ENCODE results near the gene XRCC3. TPM values are rescaled to one million over a fixed set of nuclear protein-coding genes. Genes with fewer than 3 reads are reported as not detected.
"Not testable (repeated sequence)": the region's sequence is repeated elsewhere in the genome, so short reads cannot be mapped to it uniquely, and the experiment has no call there.

Gene XRCC3
- total and polyA plus RNA-seq, 2 donors (not counting 3 experiments of a cell fraction or from before 2014, with no cell fraction given): 13.6 to 27.2 TPM

DNA sequence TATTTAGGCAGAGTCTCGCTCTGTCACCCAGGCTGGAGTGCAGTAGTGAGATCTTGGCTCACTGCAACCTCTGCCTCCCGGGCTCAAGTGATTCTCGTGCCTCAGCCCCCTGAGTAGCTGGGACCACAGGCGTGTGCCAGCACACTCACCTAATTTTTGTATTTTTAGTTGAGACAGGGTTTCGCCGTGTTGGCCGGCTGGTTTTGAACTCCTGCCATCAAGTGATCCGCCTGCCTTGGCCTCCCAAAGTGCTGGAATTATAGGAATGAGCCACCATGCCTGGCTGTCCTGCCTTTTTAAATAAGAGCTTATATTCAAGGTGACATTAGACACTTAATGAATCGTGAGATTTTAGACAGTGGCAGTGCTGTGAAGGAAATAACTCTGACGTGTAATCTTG lies 61.9 kb downstream of the XRCC3 start:
- H3K4me1 ChIP-seq (ENCODE audit: control insufficient read depth, extremely low read depth, insufficient read depth, low read length); H3K27me3 ChIP-seq (ENCODE audit: control insufficient read depth in 2 of 2, insufficient read depth in 2 of 2, low read length in 2 of 2); BruUV-seq (replicated peaks); H3K9ac ChIP-seq (replicated peaks; ENCODE audit: extremely low read depth, insufficient read depth, low read length); H2AFZ ChIP-seq (ENCODE audit: low read depth, low read length); H3K4me3 ChIP-seq (replicated peaks in 1 of 3; ENCODE audit: insufficient read depth in 1 of 3, low read depth in 1 of 3, low read length in 3 of 3); intact Hi-C loops (cut with micrococcal nuclease); FAIRE-seq; H4K20me1 ChIP-seq (replicated peaks; ENCODE audit: control insufficient read depth, extremely low read depth, insufficient read depth, low read length); H3K9me1 ChIP-seq (replicated peaks; ENCODE audit: control insufficient read depth, extremely low read depth, insufficient read depth, low read length); H3K9me3 ChIP-seq (replicated peaks; ENCODE audit: control insufficient read depth, insufficient read depth, low read length); H3K27ac ChIP-seq (ENCODE audit: insufficient read depth, low read depth, low read length); H3K4me2 ChIP-seq (ENCODE audit: insufficient read depth, low read length); dilution Hi-C loops (cut with MboI; ENCODE audit: extremely low pct_ligation_motif_present, low sequenced_read_pairs); POLR2A ChIA-PET; CTCF ChIA-PET; DNase-seq (ENCODE audit: low read depth, low spot score): not testable (repeated sequence)
- Histone ChIP-seq H3K79me2 (ENCODE audit: control insufficient read depth, insufficient read depth, low read length) (peaks cover 76% of the 10 kb centered on the region), H3K36me3 (ENCODE audit: control insufficient read depth in 2 of 2, extremely low read depth in 1 of 2, insufficient read depth in 2 of 2, low read length in 2 of 2) (peaks cover 5 to 23% of the 10 kb centered on the region in 2 experiments)

DNA sequence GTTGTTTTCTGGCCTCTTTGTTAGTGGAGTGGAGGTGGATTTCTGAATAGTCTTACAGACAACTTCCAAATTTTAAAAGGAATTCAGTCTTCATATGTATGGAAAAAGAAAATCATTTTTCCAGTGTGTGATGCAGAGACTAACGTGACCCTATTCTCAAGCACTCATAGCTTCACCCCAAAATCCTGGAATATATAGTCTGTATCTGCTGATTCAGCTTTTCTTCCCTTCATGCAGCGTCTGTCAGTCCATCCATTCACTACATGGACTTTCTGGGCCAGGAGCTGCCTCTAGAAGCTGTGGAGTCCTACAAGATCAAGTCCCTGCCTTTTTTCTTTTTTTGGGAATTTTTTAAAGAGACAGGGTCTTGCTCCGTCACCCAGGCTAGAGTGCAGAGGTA lies 62.4 kb downstream of the XRCC3 start:
- intact Hi-C loops (cut with micrococcal nuclease): no loop called here
- Histone ChIP-seq H3K27me3 (ENCODE audit: control insufficient read depth in 2 of 2, insufficient read depth in 2 of 2, low read length in 2 of 2) (no peaks in the 10 kb centered on the region), H3K4me1 (ENCODE audit: control insufficient read depth, extremely low read depth, insufficient read depth, low read length) (no peaks in the 10 kb centered on the region), H3K9me1 (replicated peaks; ENCODE audit: control insufficient read depth, extremely low read depth, insufficient read depth, low read length) (no peaks in the 10 kb centered on the region), H3K79me2 (ENCODE audit: control insufficient read depth, insufficient read depth, low read length) (peaks cover 79% of the 10 kb centered on the region), H3K4me2 (ENCODE audit: insufficient read depth, low read length) (no peak overlapping the region), H3K36me3 (ENCODE audit: control insufficient read depth in 2 of 2, extremely low read depth in 1 of 2, insufficient read depth in 2 of 2, low read length in 2 of 2) (peaks cover 5 to 21% of the 10 kb centered on the region in 2 experiments), H2AFZ (ENCODE audit: low read depth, low read length) (no peak overlapping the region), H3K27ac (ENCODE audit: insufficient read depth, low read depth, low read length) (no peak overlapping the region), H3K9ac (replicated peaks; ENCODE audit: extremely low read depth, insufficient read depth, low read length) (no peak overlapping the region), H3K9me3 (replicated peaks; ENCODE audit: control insufficient read depth, insufficient read depth, low read length) (no peaks in the 10 kb centered on the region), H3K4me3 (replicated peaks in 1 of 3; ENCODE audit: insufficient read depth in 1 of 3, low read depth in 1 of 3, low read length in 3 of 3) (no peak overlapping the region), H4K20me1 (replicated peaks; ENCODE audit: control insufficient read depth, extremely low read depth, insufficient read depth, low read length) (peaks cover 4% of the 10 kb centered on the region)
- BruUV-seq (replicated peaks): no TSS peak
- POLR2A ChIA-PET: interaction anchor here (0.6 kb wide), 1 partner anchor 61 kb away, joined by 3 read pairs; no protein-coding TSS in a partner anchor
- CTCF ChIA-PET: no interaction called here
- DNase-seq (ENCODE audit: low read depth, low spot score) (no peak), FAIRE-seq (no peak)
- TF ChIP-seq EZH2 (IDR thresholded peaks at IDR 0.05; ENCODE audit: borderline replicate concordance, low read depth, low read length, severe bottlenecking): no peak
- no peak for TF ChIP-seq MYC (IDR thresholded peaks at IDR 0.05; ENCODE audit: low read depth, low read length)
- TF ChIP-seq, protein P1, sequence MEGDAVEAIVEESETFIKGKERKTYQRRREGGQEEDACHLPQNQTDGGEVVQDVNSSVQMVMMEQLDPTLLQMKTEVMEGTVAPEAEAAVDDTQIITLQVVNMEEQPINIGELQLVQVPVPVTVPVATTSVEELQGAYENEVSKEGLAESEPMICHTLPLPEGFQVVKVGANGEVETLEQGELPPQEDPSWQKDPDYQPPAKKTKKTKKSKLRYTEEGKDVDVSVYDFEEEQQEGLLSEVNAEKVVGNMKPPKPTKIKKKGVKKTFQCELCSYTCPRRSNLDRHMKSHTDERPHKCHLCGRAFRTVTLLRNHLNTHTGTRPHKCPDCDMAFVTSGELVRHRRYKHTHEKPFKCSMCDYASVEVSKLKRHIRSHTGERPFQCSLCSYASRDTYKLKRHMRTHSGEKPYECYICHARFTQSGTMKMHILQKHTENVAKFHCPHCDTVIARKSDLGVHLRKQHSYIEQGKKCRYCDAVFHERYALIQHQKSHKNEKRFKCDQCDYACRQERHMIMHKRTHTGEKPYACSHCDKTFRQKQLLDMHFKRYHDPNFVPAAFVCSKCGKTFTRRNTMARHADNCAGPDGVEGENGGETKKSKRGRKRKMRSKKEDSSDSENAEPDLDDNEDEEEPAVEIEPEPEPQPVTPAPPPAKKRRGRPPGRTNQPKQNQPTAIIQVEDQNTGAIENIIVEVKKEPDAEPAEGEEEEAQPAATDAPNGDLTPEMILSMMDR (IDR thresholded peaks at IDR 0.05; ENCODE audit: extremely low read depth in 1 of 2, insufficient read depth in 1 of 2, low read depth in 1 of 2, low read length in 2 of 2): no peak
- TF ChIP-seq, protein P2, sequence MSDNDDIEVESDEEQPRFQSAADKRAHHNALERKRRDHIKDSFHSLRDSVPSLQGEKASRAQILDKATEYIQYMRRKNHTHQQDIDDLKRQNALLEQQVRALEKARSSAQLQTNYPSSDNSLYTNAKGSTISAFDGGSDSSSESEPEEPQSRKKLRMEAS (IDR thresholded peaks at IDR 0.05; ENCODE audit: insufficient read depth, insufficient read length): no peak
- no peak for TF ChIP-seq POLR2AphosphoS5 (IDR thresholded peaks at IDR 0.05; ENCODE audit: insufficient read depth, low read depth, low read length)
- TF ChIP-seq FOS (IDR thresholded peaks at IDR 0.05; ENCODE audit: borderline replicate concordance, insufficient read depth, low read length): no peak
- no peak for TF ChIP-seq GATA2 (IDR thresholded peaks at IDR 0.05; ENCODE audit: insufficient read depth, insufficient read length, low read depth, low read length)
- no peak for TF ChIP-seq JUN (IDR thresholded peaks at IDR 0.05; ENCODE audit: borderline replicate concordance, insufficient read depth, insufficient read length, low read depth)
- no peak for TF ChIP-seq POLR2A (IDR thresholded peaks at IDR 0.05; ENCODE audit: low read depth, low read length)
- dilution Hi-C loops (cut with MboI; ENCODE audit: extremely low pct_ligation_motif_present, low sequenced_read_pairs): no loop called here

Data from endothelial cell of umbilical vein (primary cell).